ENCODE data around the gene ZNF366. TPM values are rescaled to one million over a fixed set of nuclear protein-coding genes. Genes with fewer than 3 reads are reported as not detected.

Gene ZNF366
- total RNA-seq, 2 experiments from 2014 or later: not detected

GRCh38 chr5:72472666-72473422, 34.4 kb downstream of the ZNF366 start:
- BruUV-seq (replicated peaks): no TSS peak
- Histone ChIP-seq H3K79me2 (ENCODE audit: insufficient read depth, low read depth, low read length) (no peaks in the 10 kb centered on the region), H4K20me1 (ENCODE audit: insufficient read depth, low read length) (no peaks in the 10 kb centered on the region), H3K9me2 (ENCODE audit: insufficient read depth, low read length) (no peaks in the 10 kb centered on the region), H3K4me3 (ENCODE audit: low read depth, low read length, poor library complexity, severe bottlenecking) (no peak overlapping the region), H3K9me3 (ENCODE audit: low read length) (no peaks in the 10 kb centered on the region), H3K36me3 (ENCODE audit: insufficient read depth, low read length) (no peaks in the 10 kb centered on the region), H3K4me2 (ENCODE audit: low read length) (no peak overlapping the region), H2AFZ (ENCODE audit: low read length) (no peak overlapping the region), H3K4me1 (ENCODE audit: insufficient read depth, low read length, poor library complexity, severe bottlenecking) (no peaks in the 10 kb centered on the region), H3K27ac (ENCODE audit: low read depth, low read length, poor library complexity, severe bottlenecking) (no peak overlapping the region)
- TF ChIP-seq EZH2phosphoT487 (IDR thresholded peaks at IDR 0.05; ENCODE audit: borderline replicate concordance, low read depth, low read length) (no peak), CTCF (conservative IDR thresholded peaks at IDR 0.05; ENCODE audit: low read length) (no peak)
- CTCF ChIA-PET (ENCODE audit: unreplicated experiment): no interaction called here
- intact Hi-C loops (cut with micrococcal nuclease; ENCODE audit: unreplicated experiment): no loop called here
- no peak for DNase-seq (ENCODE audit: low spot score)
- POLR2A ChIA-PET: no interaction called here

- TF ChIP-seq CTCF (conservative IDR thresholded peaks at IDR 0.05; ENCODE audit: low read length): no peak
- no peak for TF ChIP-seq EZH2phosphoT487 (IDR thresholded peaks at IDR 0.05; ENCODE audit: borderline replicate concordance, low read depth, low read length)
- ChIA-PET CTCF (ENCODE audit: unreplicated experiment) (no interaction called here), POLR2A (interaction anchor here (1.1 kb wide), 1 partner anchor 66 kb away, joined by 4 read pairs; no protein-coding TSS in a partner anchor)
- Histone ChIP-seq H3K9me3 (ENCODE audit: low read length) (no peaks in the 10 kb centered on the region), H2AFZ (ENCODE audit: low read length) (no peak overlapping the region), H4K20me1 (ENCODE audit: insufficient read depth, low read length) (no peaks in the 10 kb centered on the region), H3K27ac (ENCODE audit: low read depth, low read length, poor library complexity, severe bottlenecking) (no peak overlapping the region), H3K9me2 (ENCODE audit: insufficient read depth, low read length) (no peaks in the 10 kb centered on the region), H3K36me3 (ENCODE audit: insufficient read depth, low read length) (no peaks in the 10 kb centered on the region), H3K4me3 (ENCODE audit: low read depth, low read length, poor library complexity, severe bottlenecking) (no peak overlapping the region), H3K79me2 (ENCODE audit: insufficient read depth, low read depth, low read length) (no peaks in the 10 kb centered on the region), H3K4me2 (ENCODE audit: low read length) (no peak overlapping the region), H3K4me1 (ENCODE audit: insufficient read depth, low read length, poor library complexity, severe bottlenecking) (no peaks in the 10 kb centered on the region)
- intact Hi-C loops (cut with micrococcal nuclease; ENCODE audit: unreplicated experiment): no loop called here
- no TSS peak for BruUV-seq (replicated peaks)
- DNase-seq (ENCODE audit: low spot score): no peak
Observed at GRCh38 chr5:72472031-72472430, 35.2 kb downstream of the ZNF366 start.

- Histone ChIP-seq H4K20me1 (ENCODE audit: insufficient read depth, low read length) (no peaks in the 10 kb centered on the region), H3K36me3 (ENCODE audit: insufficient read depth, low read length) (no peaks in the 10 kb centered on the region), H3K4me2 (ENCODE audit: low read length) (no peak overlapping the region), H3K4me1 (ENCODE audit: insufficient read depth, low read length, poor library complexity, severe bottlenecking) (no peaks in the 10 kb centered on the region), H3K4me3 (ENCODE audit: low read depth, low read length, poor library complexity, severe bottlenecking) (no peak overlapping the region), H3K79me2 (ENCODE audit: insufficient read depth, low read depth, low read length) (no peaks in the 10 kb centered on the region), H2AFZ (ENCODE audit: low read length) (no peak overlapping the region), H3K27ac (ENCODE audit: low read depth, low read length, poor library complexity, severe bottlenecking) (no peak overlapping the region), H3K9me3 (ENCODE audit: low read length) (no peaks in the 10 kb centered on the region), H3K9me2 (ENCODE audit: insufficient read depth, low read length) (no peaks in the 10 kb centered on the region)
- no TSS peak for BruUV-seq (replicated peaks)
- no peak for TF ChIP-seq EZH2phosphoT487 (IDR thresholded peaks at IDR 0.05; ENCODE audit: borderline replicate concordance, low read depth, low read length)
- TF ChIP-seq CTCF (conservative IDR thresholded peaks at IDR 0.05; ENCODE audit: low read length): no peak
- DNase-seq (ENCODE audit: low spot score): no peak
- CTCF ChIA-PET (ENCODE audit: unreplicated experiment): no interaction called here
- POLR2A ChIA-PET: interaction anchor here (1.1 kb wide), 1 partner anchor 67 kb away, joined by 4 read pairs; no protein-coding TSS in a partner anchor
- intact Hi-C loops (cut with micrococcal nuclease; ENCODE audit: unreplicated experiment): no loop called here
Observed at GRCh38 chr5:72470826-72471225, 36.4 kb downstream of the ZNF366 start.
